Type B pancreatic cell (in vitro differentiated cells): ENCODE measurements around the gene UBE2G1. TPM values are rescaled to one million over a fixed set of nuclear protein-coding genes. Genes with fewer than 3 reads are reported as not detected.

Experiments used
- DNase-seq: peaks from one replicate; pipeline ENCODE4 v3.0.0; 2021; ENCODE audit warnings: mixed read lengths; ENCODE audit not compliant: unreplicated experiment; ENCODE audit errors: extremely low spot score
- H3K27ac Mint-ChIP-seq: 2 replicates; pipeline ENCODE4 v1.8.0; 2021; ENCODE audit warnings: mild to moderate bottlenecking, mixed read lengths
- H3K27me3 Mint-ChIP-seq: 2 replicates; pipeline ENCODE4 v1.8.0; 2021; ENCODE audit warnings: mixed read lengths
- H3K36me3 Mint-ChIP-seq: 2 replicates; pipeline ENCODE4 v1.8.0; 2021; ENCODE audit warnings: mixed read lengths
- H3K4me1 Mint-ChIP-seq: one replicate; pipeline ENCODE4 v1.8.0; 2021; ENCODE audit warnings: mixed read lengths; ENCODE audit not compliant: unreplicated experiment
- H3K4me3 Mint-ChIP-seq: 2 replicates; pipeline ENCODE4 v1.8.0; 2021; ENCODE audit warnings: mild to moderate bottlenecking, mixed read lengths
- H3K9me3 Mint-ChIP-seq: 2 replicates; pipeline ENCODE4 v1.8.0; 2021; ENCODE audit warnings: mixed read lengths
- CTCF ChIP-seq: fragments of 200-600 bp; sonication (generic); conservative IDR thresholded peaks from 2 replicates; pipeline ENCODE4 v1.5.0; 2021; ENCODE audit warnings: antibody characterized with exemption, mild to moderate bottlenecking
- total RNA-seq: library from RNA; stranded (reverse); gene quantifications from 2 replicates; pipeline ENCODE4 v1.2.1, GENCODE V29; 2021; ENCODE audit warnings: low replicate concordance

The UBE2G1 gene
- total RNA-seq, 1 donor from 2014 or later, result 77.7 TPM

DNA sequence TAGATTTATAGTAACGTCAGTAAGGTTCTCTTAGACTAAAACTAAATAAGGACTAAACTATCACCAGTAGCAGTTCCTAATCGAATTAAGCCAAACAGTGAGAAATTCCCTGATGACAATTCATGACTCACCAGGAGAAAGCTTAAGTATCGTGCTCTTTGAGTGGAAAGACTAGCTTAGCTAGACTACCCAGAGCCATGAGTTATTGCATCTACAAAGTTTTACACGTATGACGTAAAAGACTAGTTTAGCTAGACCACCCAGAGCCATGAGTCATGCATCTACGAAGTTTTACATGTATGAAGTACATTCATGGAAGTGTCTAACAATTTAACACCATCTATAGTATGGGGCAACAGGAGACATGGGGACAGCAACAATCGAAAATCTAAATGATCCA, 36.6 kb downstream of the UBE2G1 start:
- no peak for DNase-seq
- Mint-ChIP-seq H3K4me1 (peaks cover 24% of the 10 kb centered on the region), H3K36me3 (peaks cover 31% of the 10 kb centered on the region), H3K27me3 (no peaks in the 10 kb centered on the region), H3K4me3 (peak overlapping the region; percentile 79), H3K9me3 (peaks cover 12% of the 10 kb centered on the region), H3K27ac (peak overlapping the region; percentile 100)
- no peak for TF ChIP-seq CTCF

- peaks cover 16% of the 10 kb centered on the region for H3K4me1 Mint-ChIP-seq
- H3K36me3 Mint-ChIP-seq, result peaks cover 33% of the 10 kb centered on the region
- H3K4me3 Mint-ChIP-seq, result peak overlapping the region; percentile 51
- H3K27me3 Mint-ChIP-seq, result no peaks in the 10 kb centered on the region
- DNase-seq, result no peak
- no peak for TF ChIP-seq CTCF
- peak overlapping the region; percentile 100 for H3K27ac Mint-ChIP-seq
- H3K9me3 Mint-ChIP-seq, result peaks cover 12% of the 10 kb centered on the region
These were observed 38.9 kb downstream of the UBE2G1 start for GRCh38 chr17:4327606-4328005.

DNA sequence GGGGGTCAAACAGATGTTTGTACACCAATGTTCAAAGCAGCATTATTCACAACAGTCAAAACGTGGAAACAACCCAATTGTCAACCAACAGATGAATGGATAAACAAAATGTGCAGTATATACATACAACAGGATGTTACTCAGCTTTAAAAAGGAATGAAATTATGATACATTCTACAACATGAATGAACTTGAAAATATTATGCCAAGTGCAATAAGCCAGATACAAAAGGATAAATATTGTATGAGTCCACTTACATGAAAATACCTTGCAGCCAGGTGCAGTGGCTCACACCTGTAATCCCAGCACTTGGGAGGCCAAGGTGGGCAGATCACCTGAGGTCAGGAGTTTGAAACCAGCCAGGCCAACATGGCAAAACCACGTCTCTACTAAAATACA, 39.9 kb downstream of the UBE2G1 start:
- DNase-seq, result no peak
- H3K27ac Mint-ChIP-seq, result peak overlapping the region; percentile 100
- no peak for TF ChIP-seq CTCF
- no peak overlapping the region for H3K4me3 Mint-ChIP-seq
- peaks cover 17% of the 10 kb centered on the region for H3K4me1 Mint-ChIP-seq
- no peaks in the 10 kb centered on the region for H3K27me3 Mint-ChIP-seq
- peaks cover 12% of the 10 kb centered on the region for H3K9me3 Mint-ChIP-seq
- H3K36me3 Mint-ChIP-seq, result peaks cover 36% of the 10 kb centered on the region

GRCh38 chr17:4326112-4326511, 40.4 kb downstream of the UBE2G1 start:
- peak overlapping the region; percentile 100 for H3K27ac Mint-ChIP-seq
- DNase-seq, result no peak
- H3K4me3 Mint-ChIP-seq, result no peak overlapping the region
- H3K4me1 Mint-ChIP-seq, result peaks cover 17% of the 10 kb centered on the region
- no peaks in the 10 kb centered on the region for H3K27me3 Mint-ChIP-seq
- H3K9me3 Mint-ChIP-seq, result peaks cover 12% of the 10 kb centered on the region
- peaks cover 36% of the 10 kb centered on the region for H3K36me3 Mint-ChIP-seq
- no peak for TF ChIP-seq CTCF

- peaks cover 5% of the 10 kb centered on the region for H3K9me3 Mint-ChIP-seq
- H3K27me3 Mint-ChIP-seq, result no peaks in the 10 kb centered on the region
- H3K4me1 Mint-ChIP-seq, result peaks cover 10% of the 10 kb centered on the region
- H3K27ac Mint-ChIP-seq, result no peak overlapping the region
- no peak overlapping the region for H3K4me3 Mint-ChIP-seq
- H3K36me3 Mint-ChIP-seq, result peaks cover 31% of the 10 kb centered on the region
- TF ChIP-seq CTCF, result no peak
- no peak for DNase-seq
These were observed 42.0 kb downstream of the UBE2G1 start for GRCh38 chr17:4324463-4324862.

DNA sequence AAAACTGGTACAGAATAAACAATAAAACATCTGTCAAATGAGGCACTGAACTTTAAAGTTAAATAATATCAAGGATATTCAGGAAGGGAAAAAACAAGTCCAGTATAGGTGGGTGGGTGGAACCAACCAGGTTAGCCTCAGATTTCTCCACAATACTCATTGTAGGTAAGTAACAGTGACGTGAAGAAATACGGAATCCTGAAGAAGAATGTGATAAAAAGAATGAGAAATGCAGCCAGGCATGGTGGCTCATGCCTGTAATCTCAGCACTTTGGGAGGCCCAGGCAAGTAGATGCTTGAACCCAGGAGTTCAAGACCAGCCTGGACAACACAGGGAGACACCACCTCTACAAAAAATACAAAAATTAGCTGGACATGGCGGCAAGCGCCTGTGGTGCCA, 47.3 kb downstream of the UBE2G1 start:
- Mint-ChIP-seq H3K9me3 (no peaks in the 10 kb centered on the region), H3K27me3 (no peaks in the 10 kb centered on the region), H3K4me1 (peaks cover 32% of the 10 kb centered on the region), H3K36me3 (peaks cover 10% of the 10 kb centered on the region), H3K27ac (no peak overlapping the region), H3K4me3 (no peak overlapping the region)
- DNase-seq, result no peak
- no peak for TF ChIP-seq CTCF
